GM12878 (cell line): ENCODE measurements around the gene DYRK1B. TPM values are rescaled to one million over a fixed set of nuclear protein-coding genes. Genes with fewer than 3 reads are reported as not detected.

ENCODE experiments used
- ATAC-seq: fragments of 200-7000 bp; cut with Tn5 transposase; 3 replicates; pipeline ENCODE4 v1.9.1; 2020; ENCODE audit warnings: mild to moderate bottlenecking, moderate library complexity
- BruUV-seq: library from RNA; stranded (reverse); fragments of 400-500 nt; replicated peaks from 2 replicates; lab custom pipeline; 2021; lab: Mats Ljungman, UMichigan
- CTCF ChIA-PET: fragments of 300-600 bp; sonication (Branson Sonifier 250); formaldehyde crosslinking; extraction: SDS; loops from one replicate; lab custom pipeline; 2021; ENCODE audit warnings: inconsistent platforms; lab: Yijun Ruan, JAX
- POLR2A ChIA-PET: fragments of 350-600 bp; formaldehyde crosslinking; extraction: SDS; loops from one replicate; lab custom pipeline; 2021; ENCODE audit warnings: inconsistent platforms; lab: Charles Lee
- RAD21 ChIA-PET: fragments of 300-600 bp; sonication (Branson Sonifier 250); formaldehyde crosslinking; loops from one replicate; lab custom pipeline; 2023; ENCODE audit warnings: antibody characterized with exemption; ENCODE audit not compliant: unreplicated experiment; lab: Charles Lee
- SMC1A ChIA-PET: fragments of 300-600 bp; sonication (Branson Sonifier 250); formaldehyde crosslinking; loops from one replicate; lab custom pipeline; 2023; ENCODE audit not compliant: unreplicated experiment, uncharacterized antibody; lab: Charles Lee
- DNase-seq: peaks from one replicate; pipeline ENCODE4 v3.0.0-alpha.2; 2011; ENCODE audit warnings: low read depth, low spot score
- FAIRE-seq: peaks from 3 replicates; lab custom pipeline; 2011; peaks lifted over from hg19 to GRCh38; lab: Jason Lieb, UNC
- H2AFZ ChIP-seq: 2 replicates; pipeline ENCODE4 v1.6.0; 2011; ENCODE audit warnings: low read depth, low read length, control low read depth; ENCODE audit not compliant: control insufficient read depth
- H3K27ac ChIP-seq: 2 replicates; pipeline ENCODE4 v1.5.1; 2011; ENCODE audit warnings: control low read depth; ENCODE audit not compliant: control insufficient read depth, insufficient read depth
- H3K27me3 ChIP-seq, 2 experiments: replicated peaks in 1 of 2; 2 replicates each; pipeline versions ENCODE4 v1.6.0 to v1.6.1; 2011; ENCODE audit warnings: low read length in 1 of 2; ENCODE audit not compliant: control insufficient read depth in 2 of 2, insufficient read depth in 2 of 2
- H3K36me3 ChIP-seq, 2 experiments: 2 replicates each; pipeline ENCODE4 v1.5.1; 2011; ENCODE audit warnings: low read length in 1 of 2; ENCODE audit not compliant: control insufficient read depth in 2 of 2, insufficient read depth in 2 of 2
- H3K4me1 ChIP-seq: 2 replicates; pipeline ENCODE4 v1.6.1; 2011; ENCODE audit warnings: mild to moderate bottlenecking, low read length, moderate library complexity, mixed read lengths; ENCODE audit not compliant: control insufficient read depth, insufficient read depth
- H3K4me2 ChIP-seq: 2 replicates; pipeline ENCODE4 v1.6.0; 2011; ENCODE audit warnings: control low read depth; ENCODE audit not compliant: control insufficient read depth, insufficient read depth
- H3K4me3 ChIP-seq: fragments of 200-600 bp; sonication (generic); 2 replicates; pipeline ENCODE4 v1.5.1; 2016
- H3K79me2 ChIP-seq: 2 replicates; pipeline ENCODE4 v1.6.0; 2011; ENCODE audit warnings: low read length; ENCODE audit not compliant: control insufficient read depth, insufficient read depth
- H3K9ac ChIP-seq: 2 replicates; pipeline ENCODE4 v1.8.0; 2011; ENCODE audit warnings: low read length, control low read depth, mixed read lengths; ENCODE audit not compliant: control insufficient read depth, insufficient read depth
- H3K9me3 ChIP-seq: replicated peaks from 3 replicates; pipeline ENCODE4 v1.5.1; 2011; ENCODE audit warnings: mild to moderate bottlenecking, low read length; ENCODE audit not compliant: control insufficient read depth, insufficient read depth
- H4K20me1 ChIP-seq: 2 replicates; pipeline ENCODE4 v1.6.0; 2011; ENCODE audit not compliant: control insufficient read depth, insufficient read depth
- BHLHE40 ChIP-seq, 2 experiments: fragments of 450-650 bp in 1 of 2; IDR thresholded peaks; 2 replicates each; pipeline ENCODE4 v1.6.1; 2011 to 2017; ENCODE audit warnings: low read depth in 2 of 2, borderline replicate concordance in 1 of 2, improper control_type of control experiment in 1 of 2, low read length in 1 of 2, mild to moderate bottlenecking in 1 of 2
- CREM ChIP-seq: IDR thresholded peaks from 2 replicates; pipeline ENCODE4 v1.6.1; 2014; ENCODE audit warnings: antibody characterized with exemption, low read depth
- EED ChIP-seq: sonication (generic); IDR thresholded peaks from 2 replicates; pipeline ENCODE4 v1.6.1; 2016; ENCODE audit warnings: antibody characterized with exemption, low read depth
- ETV6 ChIP-seq, 2 experiments: fragments of 450-650 bp in 1 of 2; IDR thresholded peaks in 1 of 2; conservative IDR thresholded peaks in 1 of 2; 2 replicates each; pipeline ENCODE4 v1.6.1; 2014; ENCODE audit warnings: antibody characterized with exemption in 1 of 2, borderline replicate concordance in 1 of 2, low read depth in 1 of 2, mild to moderate bottlenecking in 1 of 2, moderate library complexity in 1 of 2
- IKZF1 ChIP-seq: fragments of 450-650 bp; conservative IDR thresholded peaks from 2 replicates; pipeline ENCODE4 v1.6.1; 2017; ENCODE audit warnings: antibody characterized with exemption, mild to moderate bottlenecking
- IRF5 ChIP-seq: fragments of 450-650 bp; IDR thresholded peaks from 2 replicates; pipeline ENCODE4 v1.6.1; 2017; ENCODE audit warnings: borderline replicate concordance
- JUNB ChIP-seq: IDR thresholded peaks from 2 replicates; pipeline ENCODE4 v1.6.1; 2016; ENCODE audit warnings: antibody characterized with exemption, mild to moderate bottlenecking
- NBN ChIP-seq: fragments of 450-650 bp; IDR thresholded peaks from 2 replicates; pipeline ENCODE4 v1.6.1; 2016
- NFIC ChIP-seq: IDR thresholded peaks from 2 replicates; pipeline ENCODE4 v1.6.1; 2012; ENCODE audit warnings: low read depth, mild to moderate bottlenecking, inconsistent platforms, low read length, moderate library complexity
- NKRF ChIP-seq: fragments of 450-650 bp; conservative IDR thresholded peaks from 2 replicates; pipeline ENCODE4 v1.6.1; 2017; ENCODE audit warnings: mild to moderate bottlenecking, moderate library complexity
- RELA ChIP-seq: fragments of 450-650 bp; IDR thresholded peaks from 2 replicates; pipeline ENCODE4 v1.8.0; 2014; ENCODE audit warnings: borderline replicate concordance; ENCODE audit not compliant: partially characterized antibody
- SIN3A ChIP-seq: IDR thresholded peaks from 2 replicates; pipeline ENCODE4 v1.6.1; 2012; ENCODE audit warnings: low read depth, low read length, improper control_type of control experiment
- SMARCA5 ChIP-seq: fragments of 450-650 bp; IDR thresholded peaks from 2 replicates; pipeline ENCODE4 v1.6.1; 2017; ENCODE audit warnings: mild to moderate bottlenecking
- TARDBP ChIP-seq: IDR thresholded peaks from 2 replicates; pipeline ENCODE4 v1.6.1; 2016; ENCODE audit warnings: borderline replicate concordance
- WRNIP1 ChIP-seq: IDR thresholded peaks from 2 replicates; pipeline ENCODE4 v1.6.1; 2011; ENCODE audit warnings: low read depth, low read length, improper control_type of control experiment, borderline replicate concordance
- ZNF207 ChIP-seq: fragments of 450-650 bp; IDR thresholded peaks from 2 replicates; pipeline ENCODE4 v1.6.1; 2014; ENCODE audit warnings: antibody characterized with exemption, mild to moderate bottlenecking, borderline replicate concordance
- WGBS: methylation state at CpG from one replicate; pipeline ENCODE4 v1.1.6; 2016; ENCODE audit warnings: low lambda C conversion rate; ENCODE audit not compliant: insufficient replicate concordance, insufficient coverage; ENCODE audit errors: missing lambda C conversion rate; 5-methylcytosine and 5-hydroxymethylcytosine counted together
- in situ Hi-C: fragments of 300-500 bp; cut with MboI; formaldehyde crosslinking; loops from 9 replicates; pipeline ENCODE4 v1.14.3; 2018; ENCODE audit warnings: mixed read lengths
- intact Hi-C: fragments of 100-400 bp; cut with micrococcal nuclease; formaldehyde crosslinking; loops from one replicate; pipeline ENCODE4 v1.14.2; 2022; ENCODE audit not compliant: unreplicated experiment
- polyA plus RNA-seq, 11 experiments: library from polyadenylated mRNA; depleted of rRNA in 4 of 11; unstranded in 6 of 11; stranded (reverse) in 5 of 11; fragments of >200 nt; fragmentation: Nextera tagmentation in 4 of 11; fragmentation: Illumina TruSeq in 1 of 11; extraction: Ambion mirVana in 4 of 11; extraction: Trizol in 1 of 11; gene quantifications; 1 replicate in 1 of 11; 2 replicates in 10 of 11; pipeline versions ENCODE4 v1.2.1 to v1.2.3, GENCODE V29; 2011 to 2016; ENCODE audit warnings: inconsistent platforms in 2 of 11, missing spikeins in 2 of 11, low read depth in 1 of 11
- total RNA-seq, 4 experiments: library from RNA; depleted of rRNA in 3 of 4; stranded (reverse); fragments of >200 nt in 3 of 4; fragmentation: Illumina TruSeq in 1 of 4; extraction: Trizol in 1 of 4; gene quantifications; 2 replicates each; pipeline versions ENCODE4 v1.2.1 to v1.2.3, GENCODE V29; 2013 to 2021
- TF ChIP-seq, protein P1 (sequence below): IDR thresholded peaks from 2 replicates; pipeline ENCODE4 v1.6.1; 2011; ENCODE audit warnings: mild to moderate bottlenecking, low read depth, low read length, moderate library complexity; ENCODE audit not compliant: insufficient replicate concordance
- TF ChIP-seq, protein P2 (sequence below): fragments of 450-650 bp; IDR thresholded peaks from 2 replicates; pipeline ENCODE4 v1.6.1; 2014; ENCODE audit warnings: mild to moderate bottlenecking

Gene DYRK1B
- total and polyA plus RNA-seq, 10 of the 15 experiments (the other 5 are each of a cell fraction or from before 2014, with no cell fraction given) = 0.07 to 10.2 (median 3.4) TPM; not detected in 1

- ATAC-seq (no peak), DNase-seq (no peak), FAIRE-seq (no peak)
- RAD21 ChIA-PET = no interaction called here
- SMC1A ChIA-PET = interaction anchor here (2.3 to 3.2 kb wide), 2 partner anchors 18 to 30 kb away, joined by 8 to 14 read pairs; no protein-coding TSS in a partner anchor
- POLR2A ChIA-PET = interaction anchor here (1.9 kb wide), 1 partner anchor 21 kb away, joined by 6 read pairs; the partner anchor contains the start of gene DYRK1B
- no peak overlapping the region for H3K9ac ChIP-seq
- 76% methylated on average over 9 of the region's 9 CpGs for whole genome bisulfite sequencing
- CTCF ChIA-PET = interaction anchor here (1.1 to 9.9 kb wide), 4 partner anchors 21 to 139 kb away, joined by 3 to 83 read pairs (median 7); partner anchors contain the start of gene FBL
- H3K27ac ChIP-seq = no peak overlapping the region
- intact Hi-C loops = no loop called here
- H3K4me1 ChIP-seq = peaks cover 21% of the 10 kb centered on the region
- H3K27me3 ChIP-seq = no peaks in the 10 kb centered on the region
- no peak overlapping the region for H2AFZ ChIP-seq
- H3K4me3 ChIP-seq = no peak overlapping the region
- no peak overlapping the region for H3K4me2 ChIP-seq
- no peaks in the 10 kb centered on the region for H4K20me1 ChIP-seq
- no peaks in the 10 kb centered on the region; the same call in 1 of the 2 replicates for H3K79me2 ChIP-seq
- BruUV-seq = no TSS peak
- TF ChIP-seq IKZF1 (no peak), EED (no peak), NFIC (no peak), WRNIP1 (no peak), CREM (no peak), SMARCA5 (no peak), ZNF207 (no peak), IRF5 (no peak), ETV6 (conservative IDR thresholded peaks at IDR 0.05 in 1 of 2, IDR thresholded peaks at IDR 0.05 in 1 of 2; ENCODE audit: borderline replicate concordance in 1 of 2, low read depth in 1 of 2) (no peak), BHLHE40 (IDR thresholded peaks at IDR 0.05; ENCODE audit: borderline replicate concordance in 1 of 2, low read depth in 2 of 2, low read length in 1 of 2) (no peak), RELA (no peak), NBN (no peak), NKRF (no peak), SIN3A (no peak), TARDBP (no peak), JUNB (no peak)
- TF ChIP-seq, protein P1, sequence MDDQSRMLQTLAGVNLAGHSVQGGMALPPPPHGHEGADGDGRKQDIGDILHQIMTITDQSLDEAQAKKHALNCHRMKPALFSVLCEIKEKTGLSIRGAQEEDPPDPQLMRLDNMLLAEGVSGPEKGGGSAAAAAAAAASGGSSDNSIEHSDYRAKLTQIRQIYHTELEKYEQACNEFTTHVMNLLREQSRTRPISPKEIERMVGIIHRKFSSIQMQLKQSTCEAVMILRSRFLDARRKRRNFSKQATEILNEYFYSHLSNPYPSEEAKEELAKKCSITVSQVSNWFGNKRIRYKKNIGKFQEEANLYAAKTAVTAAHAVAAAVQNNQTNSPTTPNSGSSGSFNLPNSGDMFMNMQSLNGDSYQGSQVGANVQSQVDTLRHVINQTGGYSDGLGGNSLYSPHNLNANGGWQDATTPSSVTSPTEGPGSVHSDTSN = no peak
- TF ChIP-seq, protein P2, sequence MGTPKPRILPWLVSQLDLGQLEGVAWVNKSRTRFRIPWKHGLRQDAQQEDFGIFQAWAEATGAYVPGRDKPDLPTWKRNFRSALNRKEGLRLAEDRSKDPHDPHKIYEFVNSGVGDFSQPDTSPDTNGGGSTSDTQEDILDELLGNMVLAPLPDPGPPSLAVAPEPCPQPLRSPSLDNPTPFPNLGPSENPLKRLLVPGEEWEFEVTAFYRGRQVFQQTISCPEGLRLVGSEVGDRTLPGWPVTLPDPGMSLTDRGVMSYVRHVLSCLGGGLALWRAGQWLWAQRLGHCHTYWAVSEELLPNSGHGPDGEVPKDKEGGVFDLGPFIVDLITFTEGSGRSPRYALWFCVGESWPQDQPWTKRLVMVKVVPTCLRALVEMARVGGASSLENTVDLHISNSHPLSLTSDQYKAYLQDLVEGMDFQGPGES = no peak
- no peaks in the 10 kb centered on the region for H3K36me3 ChIP-seq
- no peaks in the 10 kb centered on the region; the same call in 2 of the 3 replicates for H3K9me3 ChIP-seq
- in situ Hi-C loops = no loop called here
Measured at GRCh38 chr19:39813264-39813993, 20.5 kb downstream of the DYRK1B start.
